Measurements from ENCODE around the gene ACTA1.

- no peak for TF ChIP-seq POLR2A (IDR thresholded peaks at IDR 0.05; ENCODE audit: low read depth, low read length)
- no peak for TF ChIP-seq CTCF (IDR thresholded peaks at IDR 0.05 in 2 of 3, conservative IDR thresholded peaks at IDR 0.05 in 1 of 3; ENCODE audit: control insufficient read depth in 2 of 3, extremely low read depth in 1 of 3, insufficient read depth in 1 of 3, low read depth in 3 of 3, low read length in 3 of 3)
- no peak for TF ChIP-seq ATF2 (IDR thresholded peaks at IDR 0.05; ENCODE audit: low read length)
- no peak for TF ChIP-seq CHD2 (IDR thresholded peaks at IDR 0.05; ENCODE audit: borderline replicate concordance, low read depth, low read length)
- TF ChIP-seq USF2 (IDR thresholded peaks at IDR 0.05; ENCODE audit: borderline replicate concordance, low read depth, low read length) = no peak
- no peak for TF ChIP-seq TAF1 (IDR thresholded peaks at IDR 0.05; ENCODE audit: borderline replicate concordance, low read depth, low read length)
- no peak for TF ChIP-seq CBX5 (IDR thresholded peaks at IDR 0.05; ENCODE audit: low read depth)
- no peak for TF ChIP-seq EZH2 (IDR thresholded peaks at IDR 0.05; ENCODE audit: borderline replicate concordance, control insufficient read depth, low read depth, low read length)
- TF ChIP-seq ZNF384 (IDR thresholded peaks at IDR 0.05; ENCODE audit: borderline replicate concordance, low read depth, low read length) = no peak
- TF ChIP-seq E2F4 (IDR thresholded peaks at IDR 0.05; ENCODE audit: low read depth, low read length) = no peak
- TF ChIP-seq EED (IDR thresholded peaks at IDR 0.05; ENCODE audit: low read depth) = no peak
- TF ChIP-seq BHLHE40 (IDR thresholded peaks at IDR 0.05; ENCODE audit: borderline replicate concordance in 1 of 2, low read depth in 2 of 2, low read length in 1 of 2) = no peak
Measured at GRCh38 chr1:229407206-229408026, 26.5 kb downstream of the ACTA1 start.

Data from GM12878 (cell line).